T-helper 2 cell (primary cell): ENCODE measurements around the gene CD151.
A peak's percentile ranks its signal among the peaks of the same experiment; 100 is the strongest.

Experiments
- DNase-seq, 5 experiments: peaks; one replicate each; pipeline versions ENCODE4 v3.0.0 to v3.0.0-alpha.2; 2012 to 2022

Gene CD151

GRCh38 chr11:875769-876301, 43.1 kb downstream of the CD151 start:
- no peak for DNase-seq

- no peak for DNase-seq
These were observed 43.8 kb downstream of the CD151 start for GRCh38 chr11:876545-876944.

GRCh38 chr11:877565-877964, 44.8 kb downstream of the CD151 start:
- DNase-seq, result peak in 1 of 5 experiments; percentile 22

- no peak for DNase-seq
These were observed 47.7 kb downstream of the CD151 start for GRCh38 chr11:880447-880846.

GRCh38 chr11:882596-882995, 49.8 kb downstream of the CD151 start:
- DNase-seq, result no peak

- no peak for DNase-seq
These were observed 50.8 kb downstream of the CD151 start for GRCh38 chr11:883527-883926.

- DNase-seq, result no peak
These were observed 51.9 kb downstream of the CD151 start for GRCh38 chr11:884578-885070.

- DNase-seq, result no peak
These were observed 53.8 kb downstream of the CD151 start for GRCh38 chr11:886568-886967.

- DNase-seq, result no peak
These were observed 54.8 kb downstream of the CD151 start for GRCh38 chr11:887589-887988.
